Osteocyte (in vitro differentiated cells): Measurements from ENCODE around the gene DNAH11. TPM values are rescaled to one million over a fixed set of nuclear protein-coding genes. Genes with fewer than 3 reads are reported as not detected.

Experiments
- DNase-seq: peaks from one replicate; pipeline ENCODE4 v3.0.0; 2021; ENCODE audit warnings: mixed read lengths; ENCODE audit not compliant: unreplicated experiment; ENCODE audit errors: extremely low spot score
- H3K27ac Mint-ChIP-seq: one replicate; pipeline ENCODE4 v1.8.0; 2021; ENCODE audit warnings: mild to moderate bottlenecking, mixed read lengths; ENCODE audit not compliant: unreplicated experiment
- H3K27me3 Mint-ChIP-seq: one replicate; pipeline ENCODE4 v1.8.0; 2021; ENCODE audit warnings: mixed read lengths; ENCODE audit not compliant: unreplicated experiment
- H3K36me3 Mint-ChIP-seq: one replicate; pipeline ENCODE4 v1.8.0; 2021; ENCODE audit warnings: mixed read lengths; ENCODE audit not compliant: unreplicated experiment
- H3K4me1 Mint-ChIP-seq: one replicate; pipeline ENCODE4 v1.8.0; 2021; ENCODE audit warnings: mixed read lengths; ENCODE audit not compliant: unreplicated experiment
- H3K4me3 Mint-ChIP-seq: one replicate; pipeline ENCODE4 v1.8.0; 2021; ENCODE audit warnings: mild to moderate bottlenecking, moderate library complexity, mixed read lengths; ENCODE audit not compliant: unreplicated experiment
- H3K9me3 Mint-ChIP-seq: one replicate; pipeline ENCODE4 v1.8.0; 2021; ENCODE audit warnings: mixed read lengths; ENCODE audit not compliant: unreplicated experiment
- CTCF ChIP-seq: fragments of 200-600 bp; sonication (generic); IDR thresholded peaks from 2 replicates; pipeline ENCODE4 v1.5.0; 2021; ENCODE audit warnings: antibody characterized with exemption, mild to moderate bottlenecking, moderate library complexity
- total RNA-seq: library from RNA; stranded (reverse); gene quantifications from 2 replicates; pipeline ENCODE4 v1.2.1, GENCODE V29; 2021

The DNAH11 gene
- total RNA-seq, 1 donor from 2014 or later, result not detected

GRCh38 chr7:21749378-21749777 lies 206.5 kb downstream of the DNAH11 start:
- H3K27ac Mint-ChIP-seq, result no peak overlapping the region

GRCh38 chr7:21753071-21753470 lies 210.2 kb downstream of the DNAH11 start:
- no peak for DNase-seq
- no peak for TF ChIP-seq CTCF
- no peak overlapping the region for H3K4me3 Mint-ChIP-seq
- no peaks in the 10 kb centered on the region for H3K9me3 Mint-ChIP-seq
- H3K27me3 Mint-ChIP-seq, result peaks cover 6% of the 10 kb centered on the region
- H3K27ac Mint-ChIP-seq, result no peak overlapping the region
- no peaks in the 10 kb centered on the region for H3K4me1 Mint-ChIP-seq
- no peaks in the 10 kb centered on the region for H3K36me3 Mint-ChIP-seq

More at GRCh38 chr7:21749378-21749777, 206.5 kb downstream of the DNAH11 start:
- Mint-ChIP-seq H3K4me3 (no peak overlapping the region), H3K9me3 (no peaks in the 10 kb centered on the region), H3K4me1 (no peaks in the 10 kb centered on the region), H3K27me3 (no peaks in the 10 kb centered on the region), H3K36me3 (no peaks in the 10 kb centered on the region)
- no peak for TF ChIP-seq CTCF
- no peak for DNase-seq

GRCh38 chr7:21754963-21755362 lies 212.1 kb downstream of the DNAH11 start:
- H3K36me3 Mint-ChIP-seq, result no peaks in the 10 kb centered on the region
- no peak for DNase-seq
- no peak for TF ChIP-seq CTCF
- H3K4me1 Mint-ChIP-seq, result no peaks in the 10 kb centered on the region
- H3K27me3 Mint-ChIP-seq, result peaks cover 6% of the 10 kb centered on the region
- no peaks in the 10 kb centered on the region for H3K9me3 Mint-ChIP-seq
- H3K27ac Mint-ChIP-seq, result no peak overlapping the region
- H3K4me3 Mint-ChIP-seq, result no peak overlapping the region

- H3K27me3 Mint-ChIP-seq, result peaks cover 6% of the 10 kb centered on the region
- no peak overlapping the region for H3K27ac Mint-ChIP-seq
- no peak overlapping the region for H3K4me3 Mint-ChIP-seq
- DNase-seq, result no peak
- no peaks in the 10 kb centered on the region for H3K4me1 Mint-ChIP-seq
- H3K36me3 Mint-ChIP-seq, result no peaks in the 10 kb centered on the region
- H3K9me3 Mint-ChIP-seq, result no peaks in the 10 kb centered on the region
- no peak for TF ChIP-seq CTCF
Observed at GRCh38 chr7:21757537-21758282, 214.9 kb downstream of the DNAH11 start.

GRCh38 chr7:21758286-21758685 lies 215.4 kb downstream of the DNAH11 start:
- Mint-ChIP-seq H3K9me3 (no peaks in the 10 kb centered on the region), H3K36me3 (no peaks in the 10 kb centered on the region), H3K27ac (no peak overlapping the region), H3K27me3 (peaks cover 6% of the 10 kb centered on the region), H3K4me3 (no peak overlapping the region), H3K4me1 (no peaks in the 10 kb centered on the region)
- no peak for TF ChIP-seq CTCF
- no peak for DNase-seq
